Osteoblast (primary cell): ENCODE measurements around the gene CCDC24. TPM values are rescaled to one million over a fixed set of nuclear protein-coding genes. Genes with fewer than 3 reads are reported as not detected.

Source experiments
- DNase-seq: peaks from one replicate; pipeline ENCODE4 v3.0.0; 2011; ENCODE audit warnings: low spot score, mixed read lengths; ENCODE audit not compliant: insufficient read length; ENCODE audit errors: missing footprints
- H2AFZ ChIP-seq: 2 replicates; pipeline ENCODE4 v1.6.0; 2011; ENCODE audit warnings: mild to moderate bottlenecking, low read length
- H3K27ac ChIP-seq: 2 replicates; pipeline ENCODE4 v1.5.1; 2011; ENCODE audit warnings: mild to moderate bottlenecking, low read depth, low read length, moderate library complexity
- H3K27me3 ChIP-seq: 2 replicates; pipeline ENCODE4 v1.6.0; 2012; ENCODE audit warnings: mild to moderate bottlenecking, control low read depth, inconsistent platforms, low read length, moderate library complexity; ENCODE audit not compliant: insufficient read depth
- H3K36me3 ChIP-seq: 2 replicates; pipeline ENCODE4 v1.5.1; 2011; ENCODE audit warnings: mild to moderate bottlenecking, low read length, control low read depth, moderate library complexity; ENCODE audit not compliant: insufficient read depth
- H3K4me1 ChIP-seq: 2 replicates; pipeline ENCODE4 v1.5.1; 2011; ENCODE audit warnings: mild to moderate bottlenecking, low read length, control low read depth, moderate library complexity; ENCODE audit not compliant: insufficient read depth
- H3K4me2 ChIP-seq: 2 replicates; pipeline ENCODE4 v1.6.0; 2011; ENCODE audit warnings: mild to moderate bottlenecking, low read length; ENCODE audit not compliant: insufficient read depth
- H3K4me3 ChIP-seq: fragments of 200-600 bp; sonication (generic); 3 replicates; pipeline ENCODE4 v1.5.1; 2012; ENCODE audit warnings: mild to moderate bottlenecking, low read length, inconsistent platforms; ENCODE audit not compliant: insufficient read depth
- H3K79me2 ChIP-seq: 2 replicates; pipeline ENCODE4 v1.6.0; 2012; ENCODE audit warnings: mild to moderate bottlenecking, low read length, control low read depth, inconsistent platforms; ENCODE audit not compliant: insufficient read depth
- H3K9me3 ChIP-seq: 2 replicates; pipeline ENCODE4 v1.5.1; 2011; ENCODE audit warnings: low read depth, low read length, control low read depth
- H4K20me1 ChIP-seq: 2 replicates; pipeline ENCODE4 v1.6.0; 2012; ENCODE audit warnings: mild to moderate bottlenecking, low read length, control low read depth; ENCODE audit not compliant: insufficient read depth
- total RNA-seq: library from RNA; depleted of rRNA; stranded (reverse); fragments of >200 nt; gene quantifications from 2 replicates; pipeline ENCODE4 v1.2.3, GENCODE V29; 2012
- TF ChIP-seq, protein P1 (sequence below): IDR thresholded peaks from 2 replicates; pipeline ENCODE4 v1.5.1; 2011; ENCODE audit warnings: mild to moderate bottlenecking, low read depth, low read length, moderate library complexity; ENCODE audit errors: extremely low read depth

CCDC24 gene
- total RNA-seq, 1 donor = 2.9 TPM

DNA sequence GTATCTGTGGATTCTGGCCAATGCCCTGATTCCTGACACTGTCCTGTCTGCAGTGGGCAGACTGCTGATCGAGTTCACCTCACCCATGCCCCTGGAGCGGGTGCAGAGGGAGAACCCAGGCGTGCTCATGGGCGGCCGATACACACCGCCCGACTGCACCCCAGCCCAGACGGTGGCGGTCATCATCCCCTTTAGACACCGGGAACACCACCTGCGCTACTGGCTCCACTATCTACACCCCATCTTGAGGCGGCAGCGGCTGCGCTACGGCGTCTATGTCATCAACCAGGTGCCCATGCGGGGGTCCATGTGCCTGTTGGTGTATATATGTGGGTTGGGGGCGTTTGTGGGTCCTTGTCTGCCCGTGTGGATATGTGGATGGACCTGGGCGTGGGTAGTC lies 9.8 kb upstream of the CCDC24 start:
- TF ChIP-seq, protein P1, sequence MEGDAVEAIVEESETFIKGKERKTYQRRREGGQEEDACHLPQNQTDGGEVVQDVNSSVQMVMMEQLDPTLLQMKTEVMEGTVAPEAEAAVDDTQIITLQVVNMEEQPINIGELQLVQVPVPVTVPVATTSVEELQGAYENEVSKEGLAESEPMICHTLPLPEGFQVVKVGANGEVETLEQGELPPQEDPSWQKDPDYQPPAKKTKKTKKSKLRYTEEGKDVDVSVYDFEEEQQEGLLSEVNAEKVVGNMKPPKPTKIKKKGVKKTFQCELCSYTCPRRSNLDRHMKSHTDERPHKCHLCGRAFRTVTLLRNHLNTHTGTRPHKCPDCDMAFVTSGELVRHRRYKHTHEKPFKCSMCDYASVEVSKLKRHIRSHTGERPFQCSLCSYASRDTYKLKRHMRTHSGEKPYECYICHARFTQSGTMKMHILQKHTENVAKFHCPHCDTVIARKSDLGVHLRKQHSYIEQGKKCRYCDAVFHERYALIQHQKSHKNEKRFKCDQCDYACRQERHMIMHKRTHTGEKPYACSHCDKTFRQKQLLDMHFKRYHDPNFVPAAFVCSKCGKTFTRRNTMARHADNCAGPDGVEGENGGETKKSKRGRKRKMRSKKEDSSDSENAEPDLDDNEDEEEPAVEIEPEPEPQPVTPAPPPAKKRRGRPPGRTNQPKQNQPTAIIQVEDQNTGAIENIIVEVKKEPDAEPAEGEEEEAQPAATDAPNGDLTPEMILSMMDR = no peak
- Histone ChIP-seq H3K4me3 (no peak overlapping the region), H3K4me2 (no peak overlapping the region), H4K20me1 (peaks cover 50% of the 10 kb centered on the region), H2AFZ (no peak overlapping the region), H3K27me3 (no peaks in the 10 kb centered on the region), H3K9me3 (no peaks in the 10 kb centered on the region), H3K79me2 (peaks cover 63% of the 10 kb centered on the region), H3K4me1 (peaks cover 32% of the 10 kb centered on the region), H3K27ac (no peak overlapping the region), H3K36me3 (peaks cover 45% of the 10 kb centered on the region)
- DNase-seq = peak; percentile 62

DNA sequence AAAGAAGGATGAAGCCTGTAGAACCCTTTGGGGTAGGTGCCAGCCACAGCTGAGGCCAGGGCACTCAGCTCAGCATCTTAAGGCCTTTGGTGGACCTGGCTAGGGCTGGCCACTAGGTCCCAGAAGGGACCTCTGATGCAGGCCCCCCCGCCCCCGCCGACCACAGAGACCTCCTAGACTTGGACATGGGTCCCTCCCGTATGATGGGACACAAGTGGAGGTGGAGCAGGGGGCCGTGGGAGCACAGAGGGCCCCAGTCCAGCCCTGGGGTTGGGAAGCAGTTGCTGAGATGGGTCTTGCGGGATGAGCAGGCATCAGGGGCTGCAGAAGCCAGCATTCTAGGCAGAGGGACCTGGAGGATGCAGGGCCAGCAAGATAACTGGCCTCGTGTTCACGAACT lies 9.2 kb upstream of the CCDC24 start:
- H3K36me3 ChIP-seq = peaks cover 39% of the 10 kb centered on the region
- H3K79me2 ChIP-seq = peaks cover 57% of the 10 kb centered on the region
- no peak overlapping the region for H3K4me3 ChIP-seq
- H3K27ac ChIP-seq = no peak overlapping the region
- no peaks in the 10 kb centered on the region for H3K9me3 ChIP-seq
- DNase-seq = no peak
- peaks cover 30% of the 10 kb centered on the region for H3K4me1 ChIP-seq
- TF ChIP-seq, protein P1 = no peak
- no peaks in the 10 kb centered on the region for H3K27me3 ChIP-seq
- H4K20me1 ChIP-seq = peaks cover 46% of the 10 kb centered on the region
- no peak overlapping the region for H3K4me2 ChIP-seq
- no peak overlapping the region for H2AFZ ChIP-seq

DNA sequence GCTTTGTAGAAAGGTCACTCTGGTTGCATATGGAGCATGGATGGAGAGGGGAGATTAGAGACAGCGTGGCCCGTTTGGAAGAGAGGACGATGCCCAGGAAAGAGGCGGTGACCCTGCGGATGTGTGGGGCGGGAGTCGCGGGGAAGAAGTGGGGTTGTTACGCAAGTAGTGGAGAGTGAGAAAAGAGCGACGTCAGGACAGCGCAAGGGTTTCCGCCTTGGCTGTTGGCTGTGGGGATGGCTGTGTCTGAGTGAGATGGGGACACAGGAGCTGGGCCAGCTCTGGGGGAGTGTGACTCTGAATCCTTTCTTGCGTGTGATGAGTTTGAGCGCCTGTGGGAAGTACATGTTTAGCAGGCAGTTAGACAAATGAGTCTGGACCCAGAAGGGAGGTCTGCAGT lies 8.6 kb upstream of the CCDC24 start:
- H2AFZ ChIP-seq = no peak overlapping the region
- H3K36me3 ChIP-seq = peaks cover 33% of the 10 kb centered on the region
- DNase-seq = peak; percentile 42
- TF ChIP-seq, protein P1 = no peak
- peaks cover 41% of the 10 kb centered on the region for H4K20me1 ChIP-seq
- no peaks in the 10 kb centered on the region for H3K27me3 ChIP-seq
- peaks cover 51% of the 10 kb centered on the region for H3K79me2 ChIP-seq
- H3K4me2 ChIP-seq = no peak overlapping the region
- no peak overlapping the region for H3K4me3 ChIP-seq
- no peaks in the 10 kb centered on the region for H3K9me3 ChIP-seq
- H3K27ac ChIP-seq = no peak overlapping the region
- H3K4me1 ChIP-seq = peaks cover 26% of the 10 kb centered on the region

DNA sequence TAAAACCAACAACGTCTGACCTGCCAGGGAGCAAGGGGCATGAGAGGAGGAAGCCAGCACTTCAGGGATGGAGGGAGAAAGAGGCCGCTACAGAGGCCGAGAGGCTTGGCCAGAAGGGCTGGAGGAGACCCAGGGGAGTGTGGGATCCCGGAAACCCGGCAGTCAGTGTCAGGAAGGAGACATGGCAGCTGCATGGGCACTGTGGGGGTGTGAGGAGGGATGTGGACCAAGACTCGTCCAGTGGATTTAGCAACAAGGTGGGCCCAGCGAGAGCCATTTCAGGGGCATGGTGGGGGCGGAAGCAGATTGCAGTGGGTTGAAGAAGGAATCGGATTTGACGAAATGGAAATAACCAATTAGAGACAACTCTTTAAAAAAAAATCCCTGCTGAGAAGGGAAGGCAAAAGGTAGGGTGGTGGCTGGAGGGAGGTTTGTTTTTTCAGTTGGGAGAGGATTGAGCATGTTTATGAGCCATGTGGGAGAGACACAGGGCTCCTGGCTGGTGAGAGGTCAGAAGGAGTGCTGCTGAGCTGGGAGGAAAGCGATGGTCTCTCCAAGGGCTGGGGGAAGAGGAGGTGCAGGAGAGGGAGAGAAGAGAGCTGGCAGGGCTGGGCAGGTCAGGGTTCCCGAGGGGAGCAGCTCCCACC lies 8.0 kb upstream of the CCDC24 start:
- Histone ChIP-seq H3K9me3 (no peaks in the 10 kb centered on the region), H3K27me3 (no peaks in the 10 kb centered on the region), H4K20me1 (peaks cover 37% of the 10 kb centered on the region), H3K36me3 (peaks cover 31% of the 10 kb centered on the region), H3K4me3 (no peak overlapping the region), H3K79me2 (peaks cover 46% of the 10 kb centered on the region), H3K4me2 (no peak overlapping the region), H3K4me1 (peaks cover 20% of the 10 kb centered on the region), H3K27ac (no peak overlapping the region), H2AFZ (no peak overlapping the region)
- TF ChIP-seq, protein P1 = no peak
- DNase-seq = peak; percentile 81
